Spleen (tissue), 11 donors: Measurements from ENCODE around the gene GLRX. TPM values are rescaled to one million over a fixed set of nuclear protein-coding genes. Genes with fewer than 3 reads are reported as not detected.

ENCODE experiments used
- DNase-seq: peaks from one replicate; pipeline ENCODE4 v3.0.0-alpha.2; 2020
- H3K27ac ChIP-seq, 8 donors: fragments of 200-600 bp; sonication (generic) in 7 of 8; 1 replicate in 4 of 8; 2 replicates in 4 of 8; pipeline versions ENCODE4 v1.5.0 to v1.8.0; 2016 to 2021; ENCODE audit warnings: inconsistent platforms in 4 of 8, mild to moderate bottlenecking in 4 of 8, moderate library complexity in 1 of 8
- H3K27me3 ChIP-seq, 7 donors: fragments of 200-600 bp; sonication (generic) in 6 of 7; replicated peaks in 1 of 7; 1 replicate in 4 of 7; 2 replicates in 3 of 7; pipeline versions ENCODE4 v1.5.0 to v1.8.0; 2016 to 2021; ENCODE audit warnings: inconsistent platforms in 3 of 7, mild to moderate bottlenecking in 1 of 7
- H3K36me3 ChIP-seq, 6 donors: fragments of 200-600 bp; sonication (generic) in 5 of 6; 1 replicate in 4 of 6; 2 replicates in 2 of 6; pipeline versions ENCODE4 v1.5.0 to v1.8.0; 2016 to 2021; ENCODE audit warnings: inconsistent platforms in 2 of 6
- H3K4me1 ChIP-seq, 6 donors: fragments of 200-600 bp; sonication (generic) in 5 of 6; 1 replicate in 3 of 6; 2 replicates in 3 of 6; pipeline versions ENCODE4 v1.5.0 to v1.8.0; 2016 to 2021; ENCODE audit warnings: inconsistent platforms in 3 of 6
- H3K4me3 ChIP-seq, 8 donors: fragments of 200-600 bp; sonication (generic) in 7 of 8; 1 replicate in 4 of 8; 2 replicates in 4 of 8; pipeline versions ENCODE4 v1.5.0 to v1.8.0; 2016 to 2021; ENCODE audit warnings: inconsistent platforms in 4 of 8, mild to moderate bottlenecking in 4 of 8, moderate library complexity in 2 of 8
- H3K9me3 ChIP-seq, 8 donors: fragments of 200-600 bp; sonication (generic) in 7 of 8; 1 replicate in 4 of 8; 2 replicates in 4 of 8; pipeline versions ENCODE4 v1.5.0 to v1.8.0; 2016 to 2021; ENCODE audit warnings: inconsistent platforms in 4 of 8
- CTCF ChIP-seq, 11 experiments: fragments of 200-600 bp in 7 of 11; fragments of 450-650 bp in 4 of 11; sonication (generic) in 4 of 11; IDR thresholded peaks in 8 of 11; conservative IDR thresholded peaks in 3 of 11; 1 replicate in 7 of 11; 2 replicates in 4 of 11; pipeline versions ENCODE4 v1.4.0 to v1.8.0; 2016 to 2021; ENCODE audit warnings: antibody characterized with exemption in 11 of 11, inconsistent platforms in 4 of 11, mild to moderate bottlenecking in 1 of 11
- POLR2A ChIP-seq, 3 donors: fragments of 450-650 bp; IDR thresholded peaks; one replicate each; pipeline ENCODE4 v1.5.1; 2017; ENCODE audit warnings: antibody characterized with exemption in 3 of 3, mild to moderate bottlenecking in 1 of 3
- POLR2AphosphoS5 ChIP-seq, 3 donors: sonication (generic); formaldehyde crosslinking; IDR thresholded peaks; one replicate each; pipeline ENCODE4 v1.5.1; 2017; ENCODE audit warnings: antibody characterized with exemption in 3 of 3
- WGBS, 5 donors: extraction: QIAGEN DNeasy Blood & Tissue Kit in 3 of 5; methylation state at CpG; one replicate each; pipeline versions ENCODE4 v1.1.5 to v1.1.7; 2013 to 2018; 5-methylcytosine and 5-hydroxymethylcytosine counted together
- intact Hi-C: fragments of 100-400 bp; cut with DNase I; formaldehyde crosslinking; loops from one replicate; pipeline ENCODE4 v1.15.0; 2023; ENCODE audit warnings: low total_unique reads
- polyA plus RNA-seq, 3 donors: library from polyadenylated mRNA; stranded (reverse); fragments of 200-250 nt; gene quantifications; one replicate each; pipeline ENCODE4 v1.2.1, GENCODE V29; 2013
- total RNA-seq, 7 donors: library from RNA; depleted of rRNA in 3 of 7; stranded (reverse); fragments of >200 nt in 3 of 7; fragmentation: NEBNext Ultra II Directional in 4 of 7; extraction: Animal tissue kit (Norgen Biotek cat#: 25700) in 4 of 7; gene quantifications; one replicate each; pipeline versions ENCODE4 v1.1.0 to v1.2.1, GENCODE V29; 2016 to 2021
- donor health status: healthy with polysubstance abuse.
- donor health status: DM: no; HTN: no; CAD: no; lungs with moderate emphysema.
- donor health status: DM: no; HTN: no; CAD: no.
- donor health status: Bipolar disorder and iron deficiency.
- donor health status: healthy.
- donor health status: DM: no; HTN: no; CAD: no.
- donor health status: DM: yes; HTN: yes; CAD: no.

GLRX gene
- total and polyA plus RNA-seq, 10 donors = 59.3 to 149 (median 88.2) TPM

- Histone ChIP-seq H3K27ac (peak overlapping the region; percentile 61 to 96 (median 92)), H3K4me1 (peaks cover 48 to 94% (median 79%) of the 10 kb centered on the region in 6 donors), H3K27me3 (no peaks in the 10 kb centered on the region), H3K9me3 (no peaks in the 10 kb centered on the region), H3K4me3 (peak overlapping the region; percentile 78 to 97 (median 88)), H3K36me3 (peaks cover 0 to 12% (median 2%) of the 10 kb centered on the region in 6 donors)
- WGBS, 5 donors = 12 to 21% (median 19%) methylated on average over 9 of the region's 9 CpGs
- intact Hi-C loops = no loop called here
- TF ChIP-seq CTCF (IDR thresholded peaks at IDR 0.05 in 8 of 11, conservative IDR thresholded peaks at IDR 0.05 in 3 of 11) (no peak), POLR2A (IDR thresholded peaks at IDR 0.05) (no peak), POLR2AphosphoS5 (IDR thresholded peaks at IDR 0.05) (no peak)
- DNase-seq = no peak
Observed at GRCh38 chr5:95821110-95822021, 1.2 kb downstream of the GLRX start.

- Histone ChIP-seq H3K36me3 (peaks cover 0 to 41% (median 23%) of the 10 kb centered on the region in 6 donors), H3K27ac (peak overlapping the region; percentile 48 to 96 (median 92)), H3K4me3 (peak overlapping the region in 7 of 8 donors; percentile 21 to 92 (median 78)), H3K27me3 (no peaks in the 10 kb centered on the region), H3K4me1 (peaks cover 37 to 92% (median 79%) of the 10 kb centered on the region in 6 donors), H3K9me3 (no peaks in the 10 kb centered on the region)
- intact Hi-C loops = no loop called here
- 23 to 35% (median 32%) methylated on average over 14 of the region's 14 CpGs for WGBS, 5 donors
- no peak for TF ChIP-seq POLR2A (IDR thresholded peaks at IDR 0.05)
- TF ChIP-seq CTCF (IDR thresholded peaks at IDR 0.05 in 8 of 11, conservative IDR thresholded peaks at IDR 0.05 in 3 of 11) = peak in 1 of 11 experiments; percentile 26
- TF ChIP-seq POLR2AphosphoS5 (IDR thresholded peaks at IDR 0.05) = peak in 2 of 3 donors; percentile 23 to 78
- peak; percentile 84 for DNase-seq
Observed at GRCh38 chr5:95818181-95819147, 4.1 kb downstream of the GLRX start.

GRCh38 chr5:95817430-95817829 lies 5.1 kb downstream of the GLRX start:
- 41 to 65% (median 56%) methylated on average over 12 of the region's 12 CpGs for WGBS, 5 donors
- no peak for DNase-seq

More at GRCh38 chr5:95817430-95817829, 5.1 kb downstream of the GLRX start:
- intact Hi-C loops = no loop called here
- H3K27ac ChIP-seq = peak overlapping the region; percentile 48 to 96 (median 92)
- peak overlapping the region in 7 of 8 donors; percentile 21 to 92 (median 78) for H3K4me3 ChIP-seq
- peaks cover 0 to 52% (median 27%) of the 10 kb centered on the region in 6 donors for H3K36me3 ChIP-seq
- no peak for TF ChIP-seq POLR2A (IDR thresholded peaks at IDR 0.05)
- TF ChIP-seq CTCF (IDR thresholded peaks at IDR 0.05 in 8 of 11, conservative IDR thresholded peaks at IDR 0.05 in 3 of 11) = no peak
- TF ChIP-seq POLR2AphosphoS5 (IDR thresholded peaks at IDR 0.05) = no peak
- H3K4me1 ChIP-seq = peaks cover 30 to 93% (median 75%) of the 10 kb centered on the region in 6 donors
- H3K9me3 ChIP-seq = no peaks in the 10 kb centered on the region
- no peaks in the 10 kb centered on the region for H3K27me3 ChIP-seq
